ENCODE results near the gene FAM107B.

The FAM107B gene

DNA sequence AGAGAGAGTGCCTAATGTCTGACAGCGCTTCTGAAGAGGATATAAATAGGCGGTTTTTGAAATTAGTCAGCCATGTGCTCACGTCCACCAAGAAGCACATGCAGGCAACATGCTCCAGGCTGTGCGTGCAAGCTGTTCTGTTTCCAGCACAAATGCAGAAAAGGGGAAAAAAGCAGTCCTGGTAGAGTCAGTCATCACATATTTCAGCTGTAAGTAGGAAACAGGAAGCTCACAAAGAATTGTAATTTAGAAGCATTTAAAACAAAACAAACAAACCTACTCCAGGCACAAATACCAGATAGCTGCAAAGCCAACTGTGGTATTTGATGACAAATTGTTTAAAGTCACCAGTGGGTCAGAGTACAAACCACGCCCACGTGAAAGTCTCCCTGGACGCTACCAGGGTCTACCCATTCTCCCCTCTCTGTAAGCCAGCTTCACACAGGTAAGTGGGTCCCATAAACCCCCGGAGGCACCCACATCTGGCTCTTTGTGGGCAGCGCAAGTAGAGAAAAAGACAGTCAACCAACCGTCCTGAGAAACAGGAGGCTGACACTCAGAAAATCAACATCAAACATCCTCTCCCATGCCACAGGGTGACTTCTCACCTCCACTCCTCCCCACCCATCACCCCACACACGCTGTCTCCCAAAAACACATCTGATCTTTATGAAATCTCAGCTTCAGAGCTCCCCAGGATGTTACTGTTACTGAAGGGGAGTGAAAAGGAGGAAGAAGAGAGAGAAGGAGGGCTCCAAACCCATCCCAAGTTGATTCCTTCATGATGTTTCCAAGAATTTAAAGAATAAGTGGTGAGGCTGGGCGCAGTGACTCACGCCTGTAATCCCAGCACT lies 186.4 kb downstream of the FAM107B start:
- H3K27ac ChIP-seq: peak overlapping the region; percentile 66 to 77
- H3K36me3 ChIP-seq: no peaks in the 10 kb centered on the region
- H3K9me3 ChIP-seq: no peaks in the 10 kb centered on the region
- no peaks in the 10 kb centered on the region for H3K27me3 ChIP-seq
- intact Hi-C loops (cut with DNase I; ENCODE audit: low total_unique reads): no loop called here
- H3K4me3 ChIP-seq: no peak overlapping the region
- TF ChIP-seq, protein P1, sequence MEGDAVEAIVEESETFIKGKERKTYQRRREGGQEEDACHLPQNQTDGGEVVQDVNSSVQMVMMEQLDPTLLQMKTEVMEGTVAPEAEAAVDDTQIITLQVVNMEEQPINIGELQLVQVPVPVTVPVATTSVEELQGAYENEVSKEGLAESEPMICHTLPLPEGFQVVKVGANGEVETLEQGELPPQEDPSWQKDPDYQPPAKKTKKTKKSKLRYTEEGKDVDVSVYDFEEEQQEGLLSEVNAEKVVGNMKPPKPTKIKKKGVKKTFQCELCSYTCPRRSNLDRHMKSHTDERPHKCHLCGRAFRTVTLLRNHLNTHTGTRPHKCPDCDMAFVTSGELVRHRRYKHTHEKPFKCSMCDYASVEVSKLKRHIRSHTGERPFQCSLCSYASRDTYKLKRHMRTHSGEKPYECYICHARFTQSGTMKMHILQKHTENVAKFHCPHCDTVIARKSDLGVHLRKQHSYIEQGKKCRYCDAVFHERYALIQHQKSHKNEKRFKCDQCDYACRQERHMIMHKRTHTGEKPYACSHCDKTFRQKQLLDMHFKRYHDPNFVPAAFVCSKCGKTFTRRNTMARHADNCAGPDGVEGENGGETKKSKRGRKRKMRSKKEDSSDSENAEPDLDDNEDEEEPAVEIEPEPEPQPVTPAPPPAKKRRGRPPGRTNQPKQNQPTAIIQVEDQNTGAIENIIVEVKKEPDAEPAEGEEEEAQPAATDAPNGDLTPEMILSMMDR (IDR thresholded peaks at IDR 0.05): no peak
- peaks cover 0 to 23% (median 10%) of the 10 kb centered on the region in 4 donors for H3K4me1 ChIP-seq
- peak in 1 of 2 donors; percentile 82 for DNase-seq

DNA sequence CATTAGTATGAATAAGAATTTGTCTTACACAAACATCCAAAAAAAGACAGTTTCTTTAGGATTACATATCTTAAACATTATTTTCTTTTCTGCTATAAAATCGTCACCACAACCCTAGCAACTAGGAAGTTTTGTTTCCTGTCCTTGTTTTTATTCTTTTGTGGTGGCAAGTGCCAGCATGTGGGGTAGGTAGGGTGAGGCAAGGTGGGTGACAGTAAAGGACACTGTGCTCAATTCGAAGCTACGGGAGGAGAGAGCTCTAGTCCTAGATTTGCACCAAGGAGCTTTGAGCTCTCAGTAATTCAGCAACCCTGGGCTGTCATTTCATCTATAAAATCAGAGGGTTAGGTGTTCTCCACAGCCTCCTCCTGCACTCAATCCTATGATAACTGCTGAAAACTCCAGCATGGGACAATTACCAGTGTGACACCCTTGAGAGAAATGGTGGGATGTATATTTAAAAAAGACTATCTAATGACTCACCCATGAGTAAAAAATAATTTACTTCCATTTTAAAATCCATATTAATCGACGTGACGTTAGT lies 187.1 kb downstream of the FAM107B start:
- Histone ChIP-seq H3K4me3 (no peak overlapping the region), H3K9me3 (no peaks in the 10 kb centered on the region), H3K27me3 (no peaks in the 10 kb centered on the region), H3K36me3 (no peaks in the 10 kb centered on the region), H3K4me1 (peaks cover 0 to 23% (median 10%) of the 10 kb centered on the region in 4 donors), H3K27ac (peak overlapping the region; percentile 38 to 77)
- DNase-seq: no peak
- intact Hi-C loops (cut with DNase I; ENCODE audit: low total_unique reads): no loop called here
- TF ChIP-seq, protein P1 (IDR thresholded peaks at IDR 0.05): no peak

GRCh38 chr10:14586901-14587300 lies 187.8 kb downstream of the FAM107B start:
- H3K27ac ChIP-seq: peak overlapping the region in 1 of 2 donors; percentile 77
- no peak for DNase-seq

DNA sequence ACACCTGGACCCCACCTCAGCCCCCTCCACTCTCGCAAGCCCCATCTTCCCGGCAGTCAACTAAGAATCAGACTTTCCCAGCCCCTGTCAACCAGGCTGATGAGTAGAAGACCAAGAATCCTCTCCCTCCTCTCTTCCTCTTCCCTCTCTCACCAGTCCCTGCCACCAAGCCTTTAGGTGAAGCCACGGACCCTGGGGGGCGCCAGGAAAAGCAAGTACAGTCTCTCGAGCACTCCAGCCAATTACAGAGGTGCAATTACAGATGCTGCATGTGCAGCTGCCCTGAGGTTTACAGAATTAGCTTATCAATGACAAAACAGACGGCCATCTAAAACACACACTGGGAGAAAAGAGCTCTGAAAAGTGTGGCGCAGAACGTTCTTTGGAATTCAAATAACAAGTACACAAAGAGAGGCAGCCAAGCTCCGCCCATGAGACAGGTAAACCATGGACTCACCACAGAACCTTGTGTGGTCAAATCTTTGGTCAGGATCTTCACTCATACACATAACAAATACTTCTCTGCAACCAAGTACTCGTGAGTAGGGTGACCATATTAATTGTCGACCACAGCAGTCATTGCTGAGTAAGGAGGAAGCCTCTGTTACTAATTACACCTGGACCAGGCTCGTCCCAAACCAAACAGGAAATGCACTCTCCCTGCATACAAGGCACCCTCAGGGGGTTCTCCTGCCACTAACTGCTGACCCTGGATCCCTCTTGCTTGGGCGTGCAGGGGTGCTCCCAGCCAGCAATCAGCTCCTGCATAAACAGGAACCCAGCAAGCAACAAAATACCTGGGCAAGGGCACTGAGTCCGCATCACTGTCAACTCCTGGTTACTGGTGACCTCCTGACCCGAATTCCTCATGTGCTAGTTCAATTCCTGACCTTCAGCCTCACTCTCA lies 189.2 kb downstream of the FAM107B start:
- Histone ChIP-seq H3K4me3 (no peak overlapping the region), H3K36me3 (no peaks in the 10 kb centered on the region), H3K9me3 (no peaks in the 10 kb centered on the region), H3K27me3 (no peaks in the 10 kb centered on the region), H3K27ac (no peak overlapping the region), H3K4me1 (peaks cover 0 to 23% (median 9%) of the 10 kb centered on the region in 4 donors)
- DNase-seq: no peak
- TF ChIP-seq, protein P1 (IDR thresholded peaks at IDR 0.05): no peak
- intact Hi-C loops (cut with DNase I; ENCODE audit: low total_unique reads): no loop called here

More at GRCh38 chr10:14586901-14587300, 187.8 kb downstream of the FAM107B start:
- TF ChIP-seq, protein P1 (IDR thresholded peaks at IDR 0.05): no peak
- Histone ChIP-seq H3K4me1 (peaks cover 0 to 23% (median 9%) of the 10 kb centered on the region in 4 donors), H3K36me3 (no peaks in the 10 kb centered on the region), H3K27me3 (no peaks in the 10 kb centered on the region), H3K9me3 (no peaks in the 10 kb centered on the region), H3K4me3 (no peak overlapping the region)
- intact Hi-C loops (cut with DNase I; ENCODE audit: low total_unique reads): no loop called here

GRCh38 chr10:14584661-14585060 lies 190.0 kb downstream of the FAM107B start:
- H3K27me3 ChIP-seq: no peaks in the 10 kb centered on the region
- intact Hi-C loops (cut with DNase I; ENCODE audit: low total_unique reads): no loop called here
- H3K4me1 ChIP-seq: peaks cover 0 to 27% (median 9%) of the 10 kb centered on the region in 4 donors
- no peaks in the 10 kb centered on the region for H3K9me3 ChIP-seq
- TF ChIP-seq, protein P1 (IDR thresholded peaks at IDR 0.05): no peak
- H3K36me3 ChIP-seq: no peaks in the 10 kb centered on the region
- H3K27ac ChIP-seq: no peak overlapping the region
- H3K4me3 ChIP-seq: no peak overlapping the region
- DNase-seq: no peak

All from tibial artery (tissue), 4 donors.